Panc1 (cell line): ENCODE results near the gene SORL1. TPM values are rescaled to one million over a fixed set of nuclear protein-coding genes. Genes with fewer than 3 reads are reported as not detected.

Experiments
- ATAC-seq: fragments of 200-7000 bp; cut with Tn5 transposase; 2 replicates; pipeline ENCODE4 v1.9.1; 2020; ENCODE audit warnings: mild to moderate bottlenecking, moderate library complexity
- BruUV-seq: library from RNA; stranded (reverse); fragments of 400-500 nt; replicated peaks from 2 replicates; lab custom pipeline; 2021; lab: Mats Ljungman, UMichigan
- CTCF ChIA-PET: fragments of 300-600 bp; sonication (Branson Sonifier 250); formaldehyde crosslinking; loops from one replicate; lab custom pipeline; 2022; ENCODE audit warnings: antibody characterized with exemption; lab: Charles Lee
- POLR2A ChIA-PET: fragments of 300-600 bp; sonication (Branson Sonifier 250); formaldehyde crosslinking; loops from one replicate; lab custom pipeline; 2022; ENCODE audit warnings: antibody characterized with exemption; lab: Charles Lee
- DNase-seq: peaks from one replicate; pipeline ENCODE4 v3.0.0-alpha.2; 2010; ENCODE audit warnings: low read depth, low spot score
- H3K27ac ChIP-seq: 2 replicates; pipeline ENCODE4 v1.5.1; 2011; ENCODE audit warnings: mild to moderate bottlenecking, low read length, inconsistent platforms
- H3K27me3 ChIP-seq: fragments of 200-500 bp; sonication (Bioruptor generic); 2 replicates; pipeline ENCODE4 v1.6.0; 2014; ENCODE audit warnings: low read length, inconsistent platforms; ENCODE audit not compliant: control insufficient read depth, insufficient read depth
- H3K36me3 ChIP-seq: fragments of 200-500 bp; sonication (Bioruptor generic); 2 replicates; pipeline ENCODE4 v1.5.1; 2014; ENCODE audit warnings: inconsistent platforms, mild to moderate bottlenecking, low read length, moderate library complexity; ENCODE audit not compliant: control insufficient read depth, insufficient read depth
- H3K4me1 ChIP-seq: 2 replicates; pipeline ENCODE4 v1.5.1; 2011; ENCODE audit warnings: inconsistent platforms, mild to moderate bottlenecking, low read length, moderate library complexity; ENCODE audit not compliant: control insufficient read depth, insufficient read depth
- H3K4me3 ChIP-seq, 2 experiments: 2 replicates each; pipeline ENCODE4 v1.5.1; 2011 to 2012; ENCODE audit warnings: low read depth in 2 of 2, low read length in 2 of 2, mild to moderate bottlenecking in 2 of 2, inconsistent platforms in 1 of 2, moderate library complexity in 1 of 2
- H3K9me3 ChIP-seq: fragments of 200-500 bp; sonication (Bioruptor generic); 2 replicates; pipeline ENCODE4 v1.5.1; 2014; ENCODE audit warnings: low read depth, mild to moderate bottlenecking, inconsistent platforms, low read length, moderate library complexity; ENCODE audit not compliant: control insufficient read depth, insufficient read depth
- CTCF ChIP-seq: fragments of 450-650 bp; IDR thresholded peaks from 2 replicates; pipeline ENCODE4 v1.5.1; 2017; ENCODE audit warnings: mild to moderate bottlenecking
- POLR2AphosphoS5 ChIP-seq: IDR thresholded peaks from 2 replicates; pipeline ENCODE4 v1.6.1; 2012; ENCODE audit warnings: mild to moderate bottlenecking, low read depth, low read length, moderate library complexity
- REST ChIP-seq, 2 experiments: IDR thresholded peaks; 2 replicates each; pipeline ENCODE4 v1.6.1; 2011 to 2012; ENCODE audit warnings: low read depth in 2 of 2, control low read depth in 1 of 2, low read length in 1 of 2, mild to moderate bottlenecking in 1 of 2, moderate library complexity in 1 of 2; ENCODE audit not compliant: insufficient read depth in 1 of 2
- SIN3A ChIP-seq: IDR thresholded peaks from 2 replicates; pipeline ENCODE4 v1.6.1; 2012; ENCODE audit warnings: low read depth, mild to moderate bottlenecking, low read length, moderate library complexity, borderline replicate concordance; ENCODE audit not compliant: insufficient read depth
- TCF7L2 ChIP-seq: IDR thresholded peaks from 2 replicates; pipeline ENCODE4 v1.6.1; 2011; ENCODE audit warnings: mild to moderate bottlenecking, low read depth, low read length, inconsistent platforms
- in situ Hi-C: cut with HindIII; loops from 2 replicates; pipeline ENCODE4 v1.10.0; 2016; ENCODE audit warnings: low sequenced_read_pairs, low pct_unique_long_range_greater_than_20kb
- intact Hi-C: fragments of 100-400 bp; cut with micrococcal nuclease; formaldehyde crosslinking; loops from one replicate; pipeline ENCODE4 v1.10.0; 2022; ENCODE audit not compliant: unreplicated experiment
- total RNA-seq: library from RNA; stranded (reverse); gene quantifications from one replicate; pipeline ENCODE4 v1.2.1, GENCODE V29; 2021; ENCODE audit not compliant: unreplicated experiment

SORL1 gene
- total RNA-seq, 1 experiment from 2014 or later: 36.3 TPM

- no TSS peak for BruUV-seq
- in situ Hi-C loops (no loop called here), intact Hi-C loops (loop anchor here (2.0 kb wide), 1 partner anchor 143 kb away; no protein-coding TSS in a partner anchor)
- DNase-seq: no peak
- no peak for ATAC-seq
- TF ChIP-seq POLR2AphosphoS5: no peak
- no peak for TF ChIP-seq REST (IDR thresholded peaks at IDR 0.05; ENCODE audit: insufficient read depth in 1 of 2, low read depth in 2 of 2, low read length in 1 of 2)
- no peak for TF ChIP-seq SIN3A
- TF ChIP-seq TCF7L2: no peak
- no peak for TF ChIP-seq CTCF
- no peak overlapping the region for H3K4me3 ChIP-seq
- H3K27ac ChIP-seq: no peak overlapping the region
- ChIA-PET CTCF (interaction anchor here (2.1 kb wide), 1 partner anchor 270 kb away, joined by 8 read pairs; no protein-coding TSS in a partner anchor), POLR2A (no interaction called here)
- no peaks in the 10 kb centered on the region for H3K9me3 ChIP-seq
- no peaks in the 10 kb centered on the region for H3K27me3 ChIP-seq
- no peaks in the 10 kb centered on the region for H3K36me3 ChIP-seq
- H3K4me1 ChIP-seq: no peaks in the 10 kb centered on the region
These were observed 137.9 kb downstream of the SORL1 start for GRCh38 chr11:121589946-121590537.

GRCh38 chr11:121590772-121591404, 138.8 kb downstream of the SORL1 start:
- Histone ChIP-seq H3K27me3 (no peaks in the 10 kb centered on the region), H3K36me3 (no peaks in the 10 kb centered on the region; the same call in 1 of the 2 replicates), H3K4me3 (no peak overlapping the region), H3K27ac (no peak overlapping the region), H3K4me1 (0 out of 2 replicates have a peak, but pooled peaks cover under 1% of the 10 kb centered on the region), H3K9me3 (no peaks in the 10 kb centered on the region)
- CTCF ChIA-PET: interaction anchor here (0.6 to 2.1 kb wide), 5 partner anchors 268 to 1130 kb away, joined by 3 to 8 read pairs (median 3); no protein-coding TSS in a partner anchor
- peak; percentile 19 for ATAC-seq
- DNase-seq: no peak
- intact Hi-C loops (loop anchor here (1.0 to 2.0 kb wide), 3 partner anchors 144 to 342 kb away; no protein-coding TSS in a partner anchor), in situ Hi-C loops (no loop called here)
- no peak for TF ChIP-seq SIN3A
- no peak for TF ChIP-seq TCF7L2
- TF ChIP-seq POLR2AphosphoS5: no peak
- TF ChIP-seq CTCF: no peak
- TF ChIP-seq REST (IDR thresholded peaks at IDR 0.05; ENCODE audit: insufficient read depth in 1 of 2, low read depth in 2 of 2, low read length in 1 of 2): no peak
- BruUV-seq: no TSS peak
- POLR2A ChIA-PET: no interaction called here
